Spleen (tissue), 11 donors: ENCODE measurements around the gene YIPF1. TPM values are rescaled to one million over a fixed set of nuclear protein-coding genes. Genes with fewer than 3 reads are reported as not detected.
"Not testable (repeated sequence)": the region's sequence is repeated elsewhere in the genome, so short reads cannot be mapped to it uniquely, and the experiment has no call there.

Experiments used
- DNase-seq: peaks from one replicate; pipeline ENCODE4 v3.0.0-alpha.2; 2020
- H3K27ac ChIP-seq, 8 donors: fragments of 200-600 bp; sonication (generic) in 7 of 8; 1 replicate in 4 of 8; 2 replicates in 4 of 8; pipeline versions ENCODE4 v1.5.0 to v1.8.0; 2016 to 2021; ENCODE audit warnings: inconsistent platforms in 4 of 8, mild to moderate bottlenecking in 4 of 8, moderate library complexity in 1 of 8
- H3K27me3 ChIP-seq, 7 donors: fragments of 200-600 bp; sonication (generic) in 6 of 7; replicated peaks in 1 of 7; 1 replicate in 4 of 7; 2 replicates in 3 of 7; pipeline versions ENCODE4 v1.5.0 to v1.8.0; 2016 to 2021; ENCODE audit warnings: inconsistent platforms in 3 of 7, mild to moderate bottlenecking in 1 of 7
- H3K36me3 ChIP-seq, 6 donors: fragments of 200-600 bp; sonication (generic) in 5 of 6; 1 replicate in 4 of 6; 2 replicates in 2 of 6; pipeline versions ENCODE4 v1.5.0 to v1.8.0; 2016 to 2021; ENCODE audit warnings: inconsistent platforms in 2 of 6
- H3K4me1 ChIP-seq, 6 donors: fragments of 200-600 bp; sonication (generic) in 5 of 6; 1 replicate in 3 of 6; 2 replicates in 3 of 6; pipeline versions ENCODE4 v1.5.0 to v1.8.0; 2016 to 2021; ENCODE audit warnings: inconsistent platforms in 3 of 6
- H3K4me3 ChIP-seq, 8 donors: fragments of 200-600 bp; sonication (generic) in 7 of 8; 1 replicate in 4 of 8; 2 replicates in 4 of 8; pipeline versions ENCODE4 v1.5.0 to v1.8.0; 2016 to 2021; ENCODE audit warnings: inconsistent platforms in 4 of 8, mild to moderate bottlenecking in 4 of 8, moderate library complexity in 2 of 8
- H3K9me3 ChIP-seq, 8 donors: fragments of 200-600 bp; sonication (generic) in 7 of 8; 1 replicate in 4 of 8; 2 replicates in 4 of 8; pipeline versions ENCODE4 v1.5.0 to v1.8.0; 2016 to 2021; ENCODE audit warnings: inconsistent platforms in 4 of 8
- POLR2A ChIP-seq, 3 donors: fragments of 450-650 bp; IDR thresholded peaks; one replicate each; pipeline ENCODE4 v1.5.1; 2017; ENCODE audit warnings: antibody characterized with exemption in 3 of 3, mild to moderate bottlenecking in 1 of 3
- POLR2AphosphoS5 ChIP-seq, 3 donors: sonication (generic); formaldehyde crosslinking; IDR thresholded peaks; one replicate each; pipeline ENCODE4 v1.5.1; 2017; ENCODE audit warnings: antibody characterized with exemption in 3 of 3
- WGBS, 5 donors: extraction: QIAGEN DNeasy Blood & Tissue Kit in 3 of 5; methylation state at CpG; one replicate each; pipeline versions ENCODE4 v1.1.5 to v1.1.7; 2013 to 2018; 5-methylcytosine and 5-hydroxymethylcytosine counted together
- intact Hi-C: fragments of 100-400 bp; cut with DNase I; formaldehyde crosslinking; loops from one replicate; pipeline ENCODE4 v1.15.0; 2023; ENCODE audit warnings: low total_unique reads
- polyA plus RNA-seq, 3 donors: library from polyadenylated mRNA; stranded (reverse); fragments of 200-250 nt; gene quantifications; one replicate each; pipeline ENCODE4 v1.2.1, GENCODE V29; 2013
- total RNA-seq, 7 donors: library from RNA; depleted of rRNA in 3 of 7; stranded (reverse); fragments of >200 nt in 3 of 7; fragmentation: NEBNext Ultra II Directional in 4 of 7; extraction: Animal tissue kit (Norgen Biotek cat#: 25700) in 4 of 7; gene quantifications; one replicate each; pipeline versions ENCODE4 v1.1.0 to v1.2.1, GENCODE V29; 2016 to 2021
- TF ChIP-seq, protein P1 (sequence below), 11 experiments: fragments of 200-600 bp in 7 of 11; fragments of 450-650 bp in 4 of 11; sonication (generic) in 4 of 11; IDR thresholded peaks in 8 of 11; conservative IDR thresholded peaks in 3 of 11; 1 replicate in 7 of 11; 2 replicates in 4 of 11; pipeline versions ENCODE4 v1.4.0 to v1.8.0; 2016 to 2021; ENCODE audit warnings: antibody characterized with exemption in 11 of 11, inconsistent platforms in 4 of 11, mild to moderate bottlenecking in 1 of 11
- donor health status: healthy with polysubstance abuse.
- donor health status: DM: no; HTN: no; CAD: no; lungs with moderate emphysema.
- donor health status: DM: no; HTN: no; CAD: no.
- donor health status: Bipolar disorder and iron deficiency.
- donor health status: healthy.
- donor health status: DM: no; HTN: no; CAD: no.
- donor health status: DM: yes; HTN: yes; CAD: no.

Gene YIPF1
- total and polyA plus RNA-seq, 10 donors, result 15.2 to 39.7 (median 22.0) TPM

- DNase-seq, result no peak
- no peaks in the 10 kb centered on the region for H3K27me3 ChIP-seq
- TF ChIP-seq POLR2A (IDR thresholded peaks at IDR 0.05) (no peak), POLR2AphosphoS5 (IDR thresholded peaks at IDR 0.05) (no peak)
- TF ChIP-seq, protein P1, sequence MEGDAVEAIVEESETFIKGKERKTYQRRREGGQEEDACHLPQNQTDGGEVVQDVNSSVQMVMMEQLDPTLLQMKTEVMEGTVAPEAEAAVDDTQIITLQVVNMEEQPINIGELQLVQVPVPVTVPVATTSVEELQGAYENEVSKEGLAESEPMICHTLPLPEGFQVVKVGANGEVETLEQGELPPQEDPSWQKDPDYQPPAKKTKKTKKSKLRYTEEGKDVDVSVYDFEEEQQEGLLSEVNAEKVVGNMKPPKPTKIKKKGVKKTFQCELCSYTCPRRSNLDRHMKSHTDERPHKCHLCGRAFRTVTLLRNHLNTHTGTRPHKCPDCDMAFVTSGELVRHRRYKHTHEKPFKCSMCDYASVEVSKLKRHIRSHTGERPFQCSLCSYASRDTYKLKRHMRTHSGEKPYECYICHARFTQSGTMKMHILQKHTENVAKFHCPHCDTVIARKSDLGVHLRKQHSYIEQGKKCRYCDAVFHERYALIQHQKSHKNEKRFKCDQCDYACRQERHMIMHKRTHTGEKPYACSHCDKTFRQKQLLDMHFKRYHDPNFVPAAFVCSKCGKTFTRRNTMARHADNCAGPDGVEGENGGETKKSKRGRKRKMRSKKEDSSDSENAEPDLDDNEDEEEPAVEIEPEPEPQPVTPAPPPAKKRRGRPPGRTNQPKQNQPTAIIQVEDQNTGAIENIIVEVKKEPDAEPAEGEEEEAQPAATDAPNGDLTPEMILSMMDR (IDR thresholded peaks at IDR 0.05 in 8 of 11, conservative IDR thresholded peaks at IDR 0.05 in 3 of 11), result no peak
- H3K36me3 ChIP-seq, result peaks cover 0 to 14% (median 1%) of the 10 kb centered on the region in 6 donors
- peak overlapping the region in 2 of 8 donors; percentile 62 to 76 for H3K27ac ChIP-seq
- intact Hi-C loops, result loop anchor here (5.0 kb wide), 1 partner anchor 56 kb away; the partner anchor contains the start of genes IFT25 and LRRC42
- peaks cover 13 to 54% (median 27%) of the 10 kb centered on the region in 6 donors for H3K4me1 ChIP-seq
- H3K9me3 ChIP-seq, result no peaks in the 10 kb centered on the region
- H3K4me3 ChIP-seq, result no peak overlapping the region
- 84 to 96% (median 94%) methylated on average over 2 of the region's 2 CpGs for WGBS, 5 donors
Observed at GRCh38 chr1:53891678-53892077, 2.1 kb upstream of the YIPF1 start.

DNA sequence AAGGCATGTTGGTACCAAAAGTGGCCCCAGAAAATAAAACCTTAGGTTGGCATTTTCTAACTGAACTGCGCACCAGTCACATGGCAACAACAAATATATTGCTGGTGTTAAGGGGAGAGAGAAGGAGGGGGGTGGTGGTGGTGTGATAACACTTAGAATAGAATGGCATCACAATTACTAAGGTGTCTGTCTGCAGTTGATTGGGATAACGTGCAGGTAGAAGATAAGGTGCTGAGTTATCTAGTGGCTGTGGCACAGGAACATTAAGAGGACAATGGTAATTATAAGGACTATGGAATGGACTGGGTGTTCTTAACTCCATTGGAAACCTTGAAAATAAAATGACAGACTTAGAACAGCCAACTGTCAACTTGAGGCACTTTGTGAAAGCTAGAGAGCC lies 1.4 kb upstream of the YIPF1 start:
- WGBS, 5 donors, result 75 to 92% (median 88%) methylated on average over 2 of the region's 2 CpGs
- Histone ChIP-seq H3K4me3 (peak overlapping the region in 1 of 8 donors; percentile 99), H3K27ac (no peak overlapping the region), H3K4me1 (peaks cover 13 to 60% (median 27%) of the 10 kb centered on the region in 6 donors), H3K27me3 (no peaks in the 10 kb centered on the region), H3K36me3 (peaks cover 0 to 20% (median 3%) of the 10 kb centered on the region in 6 donors), H3K9me3 (no peaks in the 10 kb centered on the region)
- TF ChIP-seq POLR2A (IDR thresholded peaks at IDR 0.05) (no peak), POLR2AphosphoS5 (IDR thresholded peaks at IDR 0.05) (no peak)
- TF ChIP-seq, protein P1 (IDR thresholded peaks at IDR 0.05 in 8 of 11, conservative IDR thresholded peaks at IDR 0.05 in 3 of 11), result no peak
- intact Hi-C loops, result loop anchor here (5.0 kb wide), 1 partner anchor 56 kb away; the partner anchor contains the start of genes IFT25 and LRRC42
- no peak for DNase-seq

GRCh38 chr1:53890522-53890941 lies 935 bp upstream of the YIPF1 start:
- peak overlapping the region in 6 of 8 donors; percentile 78 to 91 (median 88) for H3K27ac ChIP-seq
- peaks cover 13 to 60% (median 27%) of the 10 kb centered on the region in 6 donors for H3K4me1 ChIP-seq
- no peaks in the 10 kb centered on the region for H3K27me3 ChIP-seq
- WGBS, 5 donors, result 72 to 83% (median 79%) methylated on average over 7 of the region's 7 CpGs
- DNase-seq, result no peak
- intact Hi-C loops, result loop anchor here (5.0 kb wide), 1 partner anchor 57 kb away; the partner anchor contains the start of genes IFT25 and LRRC42
- H3K4me3 ChIP-seq, result peak overlapping the region in 6 of 8 donors; percentile 85 to 99 (median 90)
- peaks cover 0 to 25% (median 4%) of the 10 kb centered on the region in 6 donors for H3K36me3 ChIP-seq
- no peaks in the 10 kb centered on the region for H3K9me3 ChIP-seq
- no peak for TF ChIP-seq POLR2AphosphoS5 (IDR thresholded peaks at IDR 0.05)
- TF ChIP-seq, protein P1 (IDR thresholded peaks at IDR 0.05 in 8 of 11, conservative IDR thresholded peaks at IDR 0.05 in 3 of 11), result no peak
- no peak for TF ChIP-seq POLR2A (IDR thresholded peaks at IDR 0.05)

DNA sequence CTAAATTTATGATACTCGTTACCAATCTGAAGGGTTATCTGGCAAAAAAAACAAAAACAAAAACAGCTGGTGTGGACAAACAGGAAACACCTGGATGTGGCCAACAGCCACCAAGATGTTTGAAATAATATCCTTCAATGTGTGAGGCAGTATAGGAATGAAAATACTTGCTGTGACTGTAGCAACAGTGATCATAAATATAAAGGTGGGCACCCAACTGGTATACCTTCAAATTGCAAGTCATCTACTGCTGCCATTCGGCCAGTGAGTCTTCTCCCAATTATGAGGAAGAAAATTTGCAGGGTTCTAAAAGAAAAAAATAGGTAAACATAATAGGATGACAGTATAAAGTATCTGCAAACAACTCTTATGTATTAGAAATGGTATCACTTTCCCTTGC lies 916 bp downstream of the YIPF1 start:
- WGBS, 5 donors, result 36 to 46% (median 40%) methylated on average over 2 of the region's 2 CpGs
- intact Hi-C loops, result no loop called here

GRCh38 chr1:53883600-53883999 lies 6.0 kb downstream of the YIPF1 start:
- H3K27ac ChIP-seq, intact Hi-C loops, H3K27me3 ChIP-seq, H3K9me3 ChIP-seq, DNase-seq, H3K4me3 ChIP-seq: not testable (repeated sequence)
- Histone ChIP-seq H3K36me3 (peaks cover 0 to 93% (median 38%) of the 10 kb centered on the region in 6 donors), H3K4me1 (peaks cover 1 to 40% (median 7%) of the 10 kb centered on the region in 6 donors)
- WGBS, 5 donors, result 95 to 99% (median 96%) methylated on average over 6 of the region's 6 CpGs

More for the DNA sequence above, 916 bp downstream of the YIPF1 start:
- Histone ChIP-seq H3K36me3 (peaks cover 0 to 44% (median 10%) of the 10 kb centered on the region in 6 donors), H3K4me1 (peaks cover 13 to 72% (median 27%) of the 10 kb centered on the region in 6 donors), H3K27me3 (no peaks in the 10 kb centered on the region), H3K4me3 (peak overlapping the region; percentile 85 to 99 (median 92)), H3K27ac (peak overlapping the region in 6 of 8 donors; percentile 78 to 91 (median 88)), H3K9me3 (no peaks in the 10 kb centered on the region)
- no peak for DNase-seq
- TF ChIP-seq POLR2AphosphoS5 (IDR thresholded peaks at IDR 0.05), result no peak
- TF ChIP-seq, protein P1 (IDR thresholded peaks at IDR 0.05 in 8 of 11, conservative IDR thresholded peaks at IDR 0.05 in 3 of 11), result no peak
- no peak for TF ChIP-seq POLR2A (IDR thresholded peaks at IDR 0.05)

- intact Hi-C loops, H3K9me3 ChIP-seq, H3K4me3 ChIP-seq, H3K27ac ChIP-seq, DNase-seq, H3K27me3 ChIP-seq: not testable (repeated sequence)
- H3K4me1 ChIP-seq, result peaks cover 0 to 26% (median 0%) of the 10 kb centered on the region in 6 donors
- peaks cover 0 to 100% (median 53%) of the 10 kb centered on the region in 6 donors for H3K36me3 ChIP-seq
- WGBS, 5 donors, result 96 to 99% (median 98%) methylated on average over 2 of the region's 2 CpGs
Observed at GRCh38 chr1:53881853-53882252, 7.7 kb downstream of the YIPF1 start.
